ENCODE results near the gene NMT1.

NMT1 gene

DNA sequence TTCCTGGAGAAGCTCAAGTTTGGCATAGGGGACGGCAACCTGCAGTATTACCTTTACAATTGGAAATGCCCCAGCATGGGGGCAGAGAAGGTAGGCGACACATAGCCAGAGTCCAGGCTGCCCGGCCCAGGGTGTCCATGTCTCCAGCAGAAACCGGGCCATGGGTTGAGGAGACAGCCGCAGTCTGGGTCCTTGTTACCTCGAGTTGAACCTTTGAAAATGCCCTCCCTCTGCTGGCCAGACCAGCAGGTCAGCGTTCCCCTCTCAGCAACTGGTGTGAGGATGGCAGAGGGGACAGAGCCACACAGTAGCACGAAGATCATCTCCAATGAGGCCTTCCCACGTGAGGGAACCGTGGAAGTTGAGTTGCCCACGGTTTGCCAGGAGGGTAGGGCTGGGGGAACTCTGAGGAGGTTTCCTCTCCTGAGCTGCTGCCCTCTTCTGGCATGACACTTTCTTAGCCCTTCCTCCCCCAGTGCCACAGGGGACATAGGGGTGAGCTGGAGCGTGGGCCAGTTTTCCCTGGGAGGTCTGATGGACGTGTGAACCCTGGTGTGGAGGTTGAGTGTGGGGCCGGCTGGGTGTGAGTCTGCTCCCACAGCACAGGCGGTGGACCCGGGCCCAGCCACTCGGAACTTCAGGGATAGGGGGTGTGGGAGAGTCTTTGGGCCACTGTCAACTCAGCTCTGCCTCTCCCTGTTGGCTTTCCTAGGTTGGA is 43.9 kb downstream of the NMT1 start:
- no peak for DNase-seq (ENCODE audit: low spot score)

DNA sequence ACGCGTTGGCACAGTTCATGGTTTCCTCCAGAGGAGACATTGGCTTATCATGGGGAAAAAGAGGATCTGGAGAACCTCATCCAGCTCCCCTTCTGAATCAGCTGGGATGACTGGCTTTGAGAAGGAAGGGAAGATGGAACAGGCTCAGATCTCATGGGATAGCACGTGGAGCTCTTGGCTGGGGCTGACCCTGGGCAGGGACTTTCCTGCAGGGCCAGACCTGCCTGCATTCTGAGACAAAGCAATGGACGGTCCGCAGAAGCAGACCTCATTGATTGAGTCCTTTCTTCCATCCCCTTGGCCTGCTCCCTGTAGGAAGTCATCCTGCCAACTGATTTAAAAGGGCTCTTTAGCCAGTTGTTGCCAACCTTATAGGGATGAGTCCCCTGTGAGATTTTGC is 45.0 kb downstream of the NMT1 start:
- no peak for DNase-seq (ENCODE audit: low spot score)

GRCh38 chr17:45106582-45106981 is 45.5 kb downstream of the NMT1 start:
- no peak for DNase-seq (ENCODE audit: low spot score)

- DNase-seq (ENCODE audit: low spot score) = no peak
Observed at GRCh38 chr17:45107293-45108010, 46.3 kb downstream of the NMT1 start.

- no peak for DNase-seq (ENCODE audit: low spot score)
Observed at GRCh38 chr17:45108051-45108450, 46.9 kb downstream of the NMT1 start.

GRCh38 chr17:45108595-45109521 is 47.7 kb downstream of the NMT1 start:
- no peak for DNase-seq (ENCODE audit: low spot score)

DNA sequence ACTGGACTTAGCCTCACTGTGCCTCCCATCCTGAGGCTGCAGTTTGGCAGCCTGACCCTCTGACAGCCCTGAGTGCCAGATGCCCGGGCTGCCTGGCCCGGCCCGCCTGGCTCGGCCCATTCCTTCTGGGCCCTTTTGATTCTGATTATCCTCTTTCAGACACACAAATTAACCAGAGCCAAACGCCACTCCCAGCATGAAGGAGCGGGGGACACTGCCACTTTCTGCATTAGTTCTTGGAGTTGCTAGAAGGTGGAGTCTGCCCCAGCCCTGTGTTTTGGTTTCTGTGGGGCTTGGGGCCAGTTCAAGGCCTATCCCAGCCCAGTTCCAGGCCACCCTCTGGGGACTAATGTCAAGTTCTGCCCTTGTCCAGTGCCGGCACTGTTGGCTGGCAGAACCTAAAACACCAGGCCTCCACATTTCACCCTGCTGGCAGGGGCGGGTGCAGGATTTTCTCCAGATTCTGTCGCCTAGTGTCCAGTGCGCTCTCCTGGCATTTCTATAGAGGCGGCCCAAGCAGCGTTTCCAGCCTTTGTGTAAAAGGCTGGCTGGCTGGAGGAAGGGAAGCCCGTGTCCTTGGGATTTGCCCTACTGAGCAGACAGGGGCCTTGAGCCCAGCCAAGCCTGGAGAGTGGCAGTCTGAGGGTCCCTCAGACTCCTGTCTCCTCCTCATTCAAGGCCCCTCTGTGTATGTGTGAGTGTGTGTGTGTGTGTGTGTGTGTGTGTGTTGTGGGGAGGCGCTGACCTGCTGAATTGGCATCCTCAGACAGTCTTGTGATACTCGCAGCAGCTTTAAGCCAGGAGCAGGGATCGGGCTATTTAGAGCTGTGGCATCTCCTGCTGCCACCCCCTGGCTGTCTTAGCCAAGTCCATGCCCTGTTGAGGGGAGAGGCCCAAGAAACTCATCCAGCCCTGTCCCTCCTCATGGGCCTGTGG is 49.8 kb downstream of the NMT1 start:
- peak; percentile 35 for DNase-seq (ENCODE audit: low spot score)

DNA sequence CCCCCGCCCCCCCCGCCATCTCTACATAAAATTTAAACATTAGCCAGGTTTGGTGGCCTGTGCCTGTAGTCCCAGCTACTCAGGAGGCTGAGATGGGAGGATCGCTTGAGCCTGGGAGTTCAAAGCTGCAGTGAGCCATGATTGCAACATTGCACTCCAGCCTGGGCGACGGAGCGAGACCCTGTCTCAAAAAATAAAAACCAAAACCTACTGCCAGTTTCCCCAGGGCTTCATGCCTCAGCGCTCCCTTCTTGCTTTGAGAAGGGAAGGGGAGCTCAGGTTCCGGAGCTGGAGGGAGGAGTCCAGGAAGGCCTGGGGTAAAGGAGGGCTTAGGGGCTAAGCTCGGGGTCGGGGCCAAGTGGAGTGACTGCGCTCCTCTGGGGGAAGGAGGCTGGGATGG is 50.7 kb downstream of the NMT1 start:
- no peak for DNase-seq (ENCODE audit: low spot score)

- no peak for DNase-seq (ENCODE audit: low spot score)
Observed at GRCh38 chr17:45112559-45113423, 51.7 kb downstream of the NMT1 start.

- DNase-seq (ENCODE audit: low spot score) = no peak
Observed at GRCh38 chr17:45113424-45113754, 52.3 kb downstream of the NMT1 start.

- no peak for DNase-seq (ENCODE audit: low spot score)
Observed at GRCh38 chr17:45114117-45114932, 53.2 kb downstream of the NMT1 start.

DNA sequence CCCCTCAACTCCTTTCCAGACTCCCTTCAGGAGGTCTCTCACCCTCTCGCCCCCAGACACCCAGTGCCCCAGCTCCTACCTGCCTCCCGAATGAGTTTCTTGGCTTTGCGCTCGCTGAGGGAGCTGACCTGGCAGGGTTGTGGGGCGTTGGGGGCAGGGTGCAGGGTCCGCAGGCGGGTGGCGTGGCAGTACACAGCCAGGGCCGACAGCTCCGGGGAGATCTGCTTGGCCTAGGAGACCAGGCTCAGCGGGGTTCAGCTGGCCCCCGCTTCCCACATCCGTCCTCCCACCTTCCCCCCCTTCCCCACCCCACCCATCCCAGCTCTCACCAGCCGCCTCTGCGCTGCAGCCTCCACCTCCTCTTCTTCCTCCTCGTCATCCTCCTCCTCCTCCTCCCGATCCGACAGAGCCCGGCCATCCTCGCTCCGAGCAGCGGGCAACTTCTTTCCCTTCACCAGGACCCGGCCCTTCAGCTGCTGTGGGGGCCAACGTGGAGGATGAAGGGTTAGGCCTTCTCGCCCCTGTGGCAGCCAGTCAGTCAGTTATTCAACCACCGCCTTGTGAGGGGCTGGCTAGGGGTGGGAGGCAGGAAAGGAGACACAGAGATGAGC is 54.0 kb downstream of the NMT1 start:
- no peak for DNase-seq (ENCODE audit: low spot score)

GRCh38 chr17:45115871-45116270 is 54.8 kb downstream of the NMT1 start:
- no peak for DNase-seq (ENCODE audit: low spot score)

GRCh38 chr17:45116434-45117016 is 55.4 kb downstream of the NMT1 start:
- no peak for DNase-seq (ENCODE audit: low spot score)

DNA sequence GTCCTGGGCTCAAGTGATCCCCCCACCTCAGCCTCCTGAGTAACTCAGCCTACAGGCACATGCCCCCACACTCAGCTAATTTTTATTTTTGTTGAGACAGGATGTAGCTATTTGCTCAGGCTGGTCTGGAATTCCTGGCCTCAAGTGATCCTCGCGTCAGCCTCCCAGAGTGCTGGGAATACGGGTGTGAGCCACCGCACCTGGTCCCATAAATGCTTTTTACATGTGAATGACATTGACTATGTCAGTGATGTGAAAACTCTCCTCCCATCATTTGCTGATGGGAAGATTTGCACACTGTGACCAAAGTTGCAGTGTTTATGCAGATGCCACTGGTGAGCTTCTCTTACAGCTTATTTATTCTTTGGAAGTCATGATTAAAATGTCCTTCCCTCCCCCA is 56.2 kb downstream of the NMT1 start:
- no peak for DNase-seq (ENCODE audit: low spot score)

DNA sequence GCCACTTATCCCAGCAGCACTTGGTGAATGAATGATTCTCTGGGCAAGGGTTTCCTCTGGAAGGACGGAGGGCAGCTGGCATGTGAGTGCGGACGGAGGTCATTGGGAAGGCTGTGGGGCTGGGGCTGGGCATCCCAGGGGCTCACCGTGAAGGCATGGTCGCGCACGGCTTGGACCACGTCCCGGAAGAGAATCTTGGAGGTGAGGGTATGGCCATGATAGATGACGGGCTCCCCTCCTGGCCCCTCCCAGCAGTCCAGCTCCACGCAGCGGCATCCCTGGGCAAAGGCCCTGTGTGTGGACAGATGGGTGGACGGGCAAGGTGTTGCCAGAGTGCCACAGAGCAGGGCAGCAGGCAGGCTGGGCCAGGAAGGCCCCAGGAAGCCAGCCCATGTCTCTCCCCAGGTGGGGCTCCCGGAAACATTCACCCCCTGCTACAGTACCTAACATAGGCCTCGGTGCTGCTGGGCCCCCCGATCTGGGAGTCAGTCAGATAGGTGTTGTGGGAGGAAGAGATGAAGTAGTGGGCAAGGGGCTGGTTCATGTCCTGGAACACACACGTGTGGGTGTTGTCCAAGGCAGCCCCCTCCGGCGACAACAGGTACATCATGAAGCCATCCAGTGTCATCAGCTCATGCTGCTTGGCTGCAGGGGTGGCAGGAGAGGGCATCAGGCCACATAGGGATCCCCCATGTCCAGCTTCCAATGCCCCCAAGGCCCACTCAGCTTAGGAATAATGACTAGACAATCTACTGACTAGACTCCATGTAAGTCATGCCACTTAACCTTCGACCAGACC is 56.9 kb downstream of the NMT1 start:
- no peak for DNase-seq (ENCODE audit: low spot score)

- no peak for DNase-seq (ENCODE audit: low spot score)
Observed at GRCh38 chr17:45118691-45119090, 57.6 kb downstream of the NMT1 start.

DNA sequence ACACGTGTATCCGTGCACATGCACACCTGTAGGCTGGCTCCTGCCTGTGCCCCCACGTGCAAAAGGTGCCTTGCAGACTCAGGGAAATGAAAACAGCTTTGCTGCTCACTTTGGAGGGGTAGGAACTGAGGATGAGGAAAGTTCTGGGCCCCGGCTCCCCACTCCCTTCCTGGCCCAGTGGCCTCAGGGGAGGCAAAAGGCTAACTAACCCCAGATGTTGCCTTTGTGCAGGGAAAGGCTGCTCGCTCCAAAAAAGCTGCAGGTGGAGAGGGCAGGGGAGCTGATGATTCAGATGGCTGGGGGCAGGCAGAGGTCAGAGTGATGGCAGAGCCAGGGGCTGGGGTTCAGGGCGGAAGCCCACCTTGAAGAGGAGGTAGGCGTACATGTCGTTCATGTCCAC is 58.8 kb downstream of the NMT1 start:
- DNase-seq (ENCODE audit: low spot score) = no peak

Measured in putamen (tissue), 1 donor.